ENCODE measurements around the gene FOXP1. TPM values are rescaled to one million over a fixed set of nuclear protein-coding genes. Genes with fewer than 3 reads are reported as not detected.

The FOXP1 gene
- total and polyA plus RNA-seq, 2 experiments from 2014 or later: 76.8 to 99.8 TPM

DNA sequence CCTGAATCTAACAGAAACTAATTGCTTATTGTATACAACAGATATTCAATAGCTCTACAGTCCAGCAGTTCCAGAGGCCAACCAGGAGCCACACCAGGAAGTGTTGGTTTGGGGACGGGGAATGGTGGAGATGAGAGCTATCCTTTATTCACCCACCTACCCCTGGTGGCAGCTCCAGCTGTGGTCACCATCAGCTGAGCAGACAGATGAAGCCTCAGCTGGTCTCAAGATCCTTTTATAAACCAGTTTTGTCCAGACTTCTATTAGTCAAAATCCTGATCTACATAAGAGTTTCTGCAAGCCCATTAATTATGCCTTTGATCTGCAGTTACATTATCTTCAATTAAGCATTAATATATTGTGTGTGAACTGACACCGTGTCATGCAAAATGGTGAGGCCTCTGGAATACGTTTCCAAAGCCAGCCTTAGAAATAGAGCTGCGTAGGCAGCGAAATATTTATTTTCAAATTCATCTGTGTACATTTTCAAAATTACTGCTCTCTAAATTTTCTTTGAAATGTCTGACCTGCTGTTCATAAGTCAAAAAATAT lies 488.8 kb downstream of the FOXP1 start:
- TF ChIP-seq EZH2phosphoT487 (IDR thresholded peaks at IDR 0.05; ENCODE audit: low read depth, severe bottlenecking, unreplicated experiment) (no peak), EZH2 (IDR thresholded peaks at IDR 0.05; ENCODE audit: borderline replicate concordance) (no peak)
- TF ChIP-seq, protein P1, sequence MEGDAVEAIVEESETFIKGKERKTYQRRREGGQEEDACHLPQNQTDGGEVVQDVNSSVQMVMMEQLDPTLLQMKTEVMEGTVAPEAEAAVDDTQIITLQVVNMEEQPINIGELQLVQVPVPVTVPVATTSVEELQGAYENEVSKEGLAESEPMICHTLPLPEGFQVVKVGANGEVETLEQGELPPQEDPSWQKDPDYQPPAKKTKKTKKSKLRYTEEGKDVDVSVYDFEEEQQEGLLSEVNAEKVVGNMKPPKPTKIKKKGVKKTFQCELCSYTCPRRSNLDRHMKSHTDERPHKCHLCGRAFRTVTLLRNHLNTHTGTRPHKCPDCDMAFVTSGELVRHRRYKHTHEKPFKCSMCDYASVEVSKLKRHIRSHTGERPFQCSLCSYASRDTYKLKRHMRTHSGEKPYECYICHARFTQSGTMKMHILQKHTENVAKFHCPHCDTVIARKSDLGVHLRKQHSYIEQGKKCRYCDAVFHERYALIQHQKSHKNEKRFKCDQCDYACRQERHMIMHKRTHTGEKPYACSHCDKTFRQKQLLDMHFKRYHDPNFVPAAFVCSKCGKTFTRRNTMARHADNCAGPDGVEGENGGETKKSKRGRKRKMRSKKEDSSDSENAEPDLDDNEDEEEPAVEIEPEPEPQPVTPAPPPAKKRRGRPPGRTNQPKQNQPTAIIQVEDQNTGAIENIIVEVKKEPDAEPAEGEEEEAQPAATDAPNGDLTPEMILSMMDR (IDR thresholded peaks at IDR 0.05; ENCODE audit: poor library complexity): no peak
- H3K4me1 ChIP-seq (ENCODE audit: insufficient read depth): peaks cover 3% of the 10 kb centered on the region
- WGBS (ENCODE audit: low lambda C conversion rate, missing lambda C conversion rate): 94% methylated on average over 5 of the region's 5 CpGs

GRCh38 chr3:71092665-71093064 lies 490.9 kb downstream of the FOXP1 start:
- 98% methylated on average over 4 of the region's 4 CpGs for WGBS (ENCODE audit: low lambda C conversion rate, missing lambda C conversion rate)
- H3K27me3 ChIP-seq: no peaks in the 10 kb centered on the region
- no peak for DNase-seq (ENCODE audit: low spot score)
- no peak for TF ChIP-seq EZH2phosphoT487 (IDR thresholded peaks at IDR 0.05; ENCODE audit: low read depth, severe bottlenecking, unreplicated experiment)
- no peak for TF ChIP-seq EZH2 (IDR thresholded peaks at IDR 0.05; ENCODE audit: borderline replicate concordance)
- TF ChIP-seq, protein P1 (IDR thresholded peaks at IDR 0.05; ENCODE audit: poor library complexity): no peak
- no peaks in the 10 kb centered on the region for H3K9me2 ChIP-seq (replicated peaks; ENCODE audit: insufficient read depth)
- H2AFZ ChIP-seq: no peak overlapping the region
- H3K4me3 ChIP-seq: no peak overlapping the region
- no peak overlapping the region for H3K27ac ChIP-seq
- peaks cover 87% of the 10 kb centered on the region for H3K79me2 ChIP-seq
- peaks cover 7% of the 10 kb centered on the region for H3K4me1 ChIP-seq (ENCODE audit: insufficient read depth)
- H3K4me2 ChIP-seq: no peak overlapping the region
- H3K9me3 ChIP-seq (ENCODE audit: low read depth): no peaks in the 10 kb centered on the region
- H3K36me3 ChIP-seq (replicated peaks; ENCODE audit: insufficient read depth, low read depth): no peaks in the 10 kb centered on the region
- H4K20me1 ChIP-seq (ENCODE audit: insufficient read depth, poor library complexity, severe bottlenecking): no peaks in the 10 kb centered on the region

More for the DNA sequence above, 488.8 kb downstream of the FOXP1 start:
- no peaks in the 10 kb centered on the region for H4K20me1 ChIP-seq (ENCODE audit: insufficient read depth, poor library complexity, severe bottlenecking)
- no peaks in the 10 kb centered on the region for H3K27me3 ChIP-seq
- H2AFZ ChIP-seq: no peak overlapping the region
- no peaks in the 10 kb centered on the region for H3K9me2 ChIP-seq (replicated peaks; ENCODE audit: insufficient read depth)
- H3K4me2 ChIP-seq: no peak overlapping the region
- no peak for DNase-seq (ENCODE audit: low spot score)
- H3K4me3 ChIP-seq: no peak overlapping the region
- no peaks in the 10 kb centered on the region for H3K9me3 ChIP-seq (ENCODE audit: low read depth)
- H3K79me2 ChIP-seq: peaks cover 88% of the 10 kb centered on the region
- no peaks in the 10 kb centered on the region for H3K36me3 ChIP-seq (replicated peaks; ENCODE audit: insufficient read depth, low read depth)
- no peak overlapping the region for H3K27ac ChIP-seq

DNA sequence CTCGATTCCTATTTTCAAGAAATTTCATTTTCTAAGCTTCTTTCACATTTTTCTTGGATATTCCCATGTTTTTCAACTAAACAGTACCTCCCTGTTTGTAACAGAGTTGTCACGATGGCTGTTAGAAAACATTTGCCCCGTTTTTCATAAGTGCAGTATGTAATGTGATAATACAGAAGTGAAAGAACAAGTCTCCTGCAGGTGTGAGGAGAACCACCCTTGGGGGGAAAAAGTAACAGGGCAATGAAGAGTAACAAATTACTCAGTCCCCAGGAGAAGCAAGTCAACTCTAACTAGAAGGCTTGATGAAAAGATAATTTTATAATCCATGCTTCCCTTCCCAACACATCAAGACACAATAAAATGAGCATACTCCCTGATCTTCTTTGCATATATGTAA lies 493.3 kb downstream of the FOXP1 start:
- TF ChIP-seq EZH2 (IDR thresholded peaks at IDR 0.05; ENCODE audit: borderline replicate concordance) (no peak), EZH2phosphoT487 (IDR thresholded peaks at IDR 0.05; ENCODE audit: low read depth, severe bottlenecking, unreplicated experiment) (no peak)
- TF ChIP-seq, protein P1 (IDR thresholded peaks at IDR 0.05; ENCODE audit: poor library complexity): no peak
- Histone ChIP-seq H3K9me2 (replicated peaks; ENCODE audit: insufficient read depth) (no peaks in the 10 kb centered on the region), H3K79me2 (peaks cover 92% of the 10 kb centered on the region), H2AFZ (no peak overlapping the region), H3K36me3 (replicated peaks; ENCODE audit: insufficient read depth, low read depth) (no peaks in the 10 kb centered on the region), H3K4me1 (ENCODE audit: insufficient read depth) (peaks cover 10% of the 10 kb centered on the region), H3K9me3 (ENCODE audit: low read depth) (no peaks in the 10 kb centered on the region), H3K4me2 (no peak overlapping the region), H3K27ac (no peak overlapping the region), H3K27me3 (no peaks in the 10 kb centered on the region), H4K20me1 (ENCODE audit: insufficient read depth, poor library complexity, severe bottlenecking) (no peaks in the 10 kb centered on the region), H3K4me3 (no peak overlapping the region)
- DNase-seq (ENCODE audit: low spot score): no peak
- WGBS (ENCODE audit: low lambda C conversion rate, missing lambda C conversion rate): 89% methylated on average over 3 of the region's 3 CpGs
